B cell (primary cell): Measurements from ENCODE around the gene KCNQ1OT1. TPM values are rescaled to one million over a fixed set of nuclear protein-coding genes. Genes with fewer than 3 reads are reported as not detected.

Source experiments
- ATAC-seq: fragments of 200-7000 bp; cut with Tn5 transposase; one replicate; pipeline ENCODE4 v1.10.0; 2021; ENCODE audit warnings: low read depth, mild to moderate bottlenecking, moderate number of reproducible peaks, moderate library complexity
- CTCF ChIA-PET: fragments of 350-600 bp; sonication (Branson Sonifier 250); formaldehyde crosslinking; loops from one replicate; lab custom pipeline; 2021; ENCODE audit warnings: antibody characterized with exemption, inconsistent platforms; lab: Charles Lee
- POLR2A ChIA-PET: fragments of 350-600 bp; sonication (Branson Sonifier 250); formaldehyde crosslinking; loops from one replicate; lab custom pipeline; 2021; ENCODE audit warnings: antibody characterized with exemption; lab: Charles Lee
- DNase-seq: peaks from one replicate; pipeline ENCODE4 v3.0.0; 2013
- H2AFZ ChIP-seq: 2 replicates; pipeline ENCODE4 v1.6.1; 2012; ENCODE audit warnings: mild to moderate bottlenecking, low read depth, low read length; ENCODE audit not compliant: insufficient read depth, poor library complexity, severe bottlenecking
- H3K27ac ChIP-seq, 2 donors: 1 replicate in 1 of 2; 2 replicates in 1 of 2; pipeline ENCODE4 v1.5.1; 2012 to 2013; ENCODE audit warnings: low read length in 2 of 2, mild to moderate bottlenecking in 2 of 2, moderate library complexity in 1 of 2
- H3K27me3 ChIP-seq, 4 experiments: fragments of 200-600 bp in 1 of 4; sonication (generic) in 1 of 4; replicated peaks in 1 of 4; 1 replicate in 2 of 4; 2 replicates in 2 of 4; pipeline versions ENCODE4 v1.6.1 to v1.7.0; 2013 to 2016; ENCODE audit warnings: low read length in 3 of 4, mild to moderate bottlenecking in 2 of 4, mixed read lengths in 1 of 4, moderate library complexity in 1 of 4; ENCODE audit not compliant: insufficient read depth in 4 of 4, control insufficient read depth in 3 of 4; ENCODE audit errors: control extremely low read depth in 1 of 4
- H3K36me3 ChIP-seq, 2 experiments: replicated peaks in 1 of 2; 1 replicate in 1 of 2; 2 replicates in 1 of 2; pipeline versions ENCODE4 v1.6.1 to v1.7.1; 2013; ENCODE audit warnings: low read length in 1 of 2; ENCODE audit not compliant: insufficient read depth in 2 of 2, control insufficient read depth in 1 of 2; ENCODE audit errors: control extremely low read depth in 1 of 2, extremely low read depth in 1 of 2
- H3K4me1 ChIP-seq, 2 donors: fragments of 200-600 bp in 1 of 2; sonication (generic) in 1 of 2; 1 replicate in 1 of 2; 2 replicates in 1 of 2; pipeline versions ENCODE4 v1.5.1 to v1.6.1; 2013 to 2017; ENCODE audit warnings: low read length in 2 of 2; ENCODE audit not compliant: control insufficient read depth in 2 of 2, insufficient read depth in 2 of 2
- H3K4me2 ChIP-seq: replicated peaks from 2 replicates; pipeline ENCODE3; 2012; ENCODE audit warnings: mild to moderate bottlenecking, low read depth, low read length; ENCODE audit not compliant: poor library complexity, severe bottlenecking
- H3K4me3 ChIP-seq, 5 experiments: fragments of 200-600 bp in 1 of 5; sonication (generic) in 1 of 5; 1 replicate in 3 of 5; 2 replicates in 2 of 5; pipeline versions ENCODE4 v1.5.1 to v1.7.0; 2011 to 2016; ENCODE audit warnings: low read length in 4 of 5, mild to moderate bottlenecking in 4 of 5, low read depth in 2 of 5, control low read depth in 1 of 5, moderate library complexity in 1 of 5; ENCODE audit not compliant: insufficient read depth in 1 of 5; ENCODE audit errors: control extremely low read depth in 1 of 5, extremely low read depth in 1 of 5
- H3K79me2 ChIP-seq: fragments of 200-600 bp; sonication (generic); one replicate; pipeline ENCODE4 v1.6.0; 2016; ENCODE audit warnings: low read length; ENCODE audit not compliant: control insufficient read depth, insufficient read depth
- H3K9ac ChIP-seq: fragments of 200-600 bp; sonication (generic); 2 replicates; pipeline ENCODE4 v1.6.1; 2017; ENCODE audit warnings: mild to moderate bottlenecking, low read length, moderate library complexity
- H3K9me3 ChIP-seq, 3 donors: one replicate each; pipeline versions ENCODE4 v1.6.1 to v1.7.1; 2013; ENCODE audit warnings: low read length in 2 of 3; ENCODE audit not compliant: control insufficient read depth in 2 of 3, insufficient read depth in 1 of 3; ENCODE audit errors: control extremely low read depth in 1 of 3
- H4K20me1 ChIP-seq: 2 replicates; pipeline ENCODE4 v1.6.0; 2012; ENCODE audit warnings: mild to moderate bottlenecking, low read length; ENCODE audit not compliant: insufficient read depth, control insufficient read depth, poor library complexity, severe bottlenecking
- H3K27ac Mint-ChIP-seq: one replicate; pipeline ENCODE4 v1.8.0; 2021; ENCODE audit warnings: mixed read lengths
- H3K27me3 Mint-ChIP-seq: one replicate; pipeline ENCODE4 v1.8.0; 2021; ENCODE audit warnings: mixed read lengths
- H3K4me1 Mint-ChIP-seq: one replicate; pipeline ENCODE4 v1.8.0; 2021; ENCODE audit warnings: mixed read lengths
- H3K4me3 Mint-ChIP-seq: one replicate; pipeline ENCODE4 v1.8.0; 2021; ENCODE audit warnings: mixed read lengths
- H3K9me3 Mint-ChIP-seq: one replicate; pipeline ENCODE4 v1.8.0; 2022; ENCODE audit warnings: mixed read lengths; ENCODE audit not compliant: insufficient read depth
- EZH2 ChIP-seq: IDR thresholded peaks from 2 replicates; pipeline ENCODE4 v1.6.1; 2012; ENCODE audit warnings: borderline replicate concordance, low read depth, mild to moderate bottlenecking, moderate library complexity, low read length; ENCODE audit not compliant: insufficient read depth, poor library complexity, severe bottlenecking
- WGBS: methylation state at CpG from one replicate; pipeline ENCODE4 v1.1.5; 2013; ENCODE audit warnings: missing lambda C conversion rate; ENCODE audit not compliant: insufficient coverage; 5-methylcytosine and 5-hydroxymethylcytosine counted together
- intact Hi-C: fragments of 100-400 bp; cut with micrococcal nuclease; formaldehyde crosslinking; loops from one replicate; pipeline ENCODE4 v1.10.0; 2022
- polyA plus RNA-seq: library from polyadenylated mRNA; depleted of rRNA; stranded (reverse); fragments of >200 nt; gene quantifications from 2 replicates; pipeline ENCODE4 v1.2.3, GENCODE V29; 2012
- total RNA-seq, 2 donors: library from RNA; stranded (reverse); fragments of 120-200 nt in 1 of 2; gene quantifications; 1 replicate in 1 of 2; 2 replicates in 1 of 2; pipeline versions ENCODE4 v1.2.3 to v1.2.4, GENCODE V29; 2013 to 2022
- TF ChIP-seq, protein P1 (sequence below): fragments of 200-600 bp; IDR thresholded peaks from one replicate; pipeline ENCODE4 v1.8.0; 2022; ENCODE audit warnings: antibody characterized with exemption, mild to moderate bottlenecking

The KCNQ1OT1 gene
- total and polyA plus RNA-seq, 2 donors (not counting 1 experiment from before 2014, with no cell fraction given), result 0.03 to 0.89 TPM

DNA sequence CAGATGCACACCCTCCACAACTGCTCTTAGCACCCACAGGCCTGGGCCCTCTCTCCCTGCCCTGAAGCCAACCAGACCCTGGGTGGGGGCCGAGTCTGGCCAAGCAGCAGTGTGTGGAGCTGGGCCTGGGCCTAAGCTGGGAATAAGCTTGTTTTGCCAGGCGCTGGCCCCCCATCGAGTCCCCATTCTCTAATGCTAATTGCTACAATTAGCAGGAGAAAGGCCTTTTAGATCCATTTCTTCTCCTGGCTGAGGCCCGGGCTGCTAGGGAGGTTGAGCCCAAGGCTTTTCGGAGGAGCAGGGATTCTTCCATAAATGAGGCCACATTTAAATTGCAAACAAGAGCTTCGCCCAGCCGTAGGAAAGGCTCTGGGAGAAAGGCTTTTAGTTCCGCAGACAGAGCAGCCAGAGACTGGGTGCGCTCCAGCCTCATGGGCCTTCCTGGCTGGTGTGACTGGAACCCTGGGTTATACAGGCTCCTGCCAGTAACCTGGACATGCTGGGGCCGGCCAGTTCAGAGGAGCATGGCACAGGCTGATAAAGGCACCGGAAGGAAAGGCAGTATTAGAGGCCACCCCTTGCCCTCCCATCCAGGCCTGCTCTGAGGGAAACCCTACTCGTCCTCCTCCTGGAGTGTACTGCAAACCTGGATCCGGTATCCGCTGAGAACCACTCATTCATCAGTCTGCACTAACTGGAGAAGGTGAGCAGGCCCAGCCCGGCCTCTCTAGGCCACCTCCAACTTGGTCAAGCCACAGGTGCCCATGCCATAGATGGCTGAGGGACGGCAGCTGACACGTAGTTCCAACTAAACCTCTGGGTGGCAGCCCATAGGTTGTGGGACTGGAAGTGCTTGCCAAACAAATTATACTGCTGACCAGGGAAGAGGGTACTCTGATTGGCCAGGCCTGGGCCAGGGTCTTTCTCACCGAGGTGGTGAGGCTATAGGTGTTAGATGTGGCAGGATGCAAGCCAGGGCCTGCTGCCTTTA is 6.2 kb downstream of the KCNQ1OT1 start:
- H3K4me3 Mint-ChIP-seq, result no peak overlapping the region
- 92% methylated on average over 16 of the region's 18 CpGs for WGBS
- Histone ChIP-seq H3K4me1 (peaks cover 18 to 29% of the 10 kb centered on the region in 2 donors), H3K79me2 (peaks cover under 1% of the 10 kb centered on the region), H4K20me1 (peaks cover 22% of the 10 kb centered on the region), H3K9ac (no peak overlapping the region), H3K27me3 (peaks cover 0 to under 1% (median 0%) of the 10 kb centered on the region in 4 experiments), H3K36me3 (no peaks in the 10 kb centered on the region), H3K4me2 (no peak overlapping the region), H3K27ac (no peak overlapping the region), H3K4me3 (no peak overlapping the region), H2AFZ (no peak overlapping the region), H3K9me3 (peaks cover 0 to 1% (median 0%) of the 10 kb centered on the region in 3 donors)
- ChIA-PET POLR2A (no interaction called here), CTCF (no interaction called here)
- DNase-seq (no peak), ATAC-seq (no peak)
- H3K9me3 Mint-ChIP-seq, result no peaks in the 10 kb centered on the region
- no peak overlapping the region for H3K27ac Mint-ChIP-seq
- H3K4me1 Mint-ChIP-seq, result peaks cover 36% of the 10 kb centered on the region
- no peak for TF ChIP-seq EZH2
- TF ChIP-seq, protein P1, sequence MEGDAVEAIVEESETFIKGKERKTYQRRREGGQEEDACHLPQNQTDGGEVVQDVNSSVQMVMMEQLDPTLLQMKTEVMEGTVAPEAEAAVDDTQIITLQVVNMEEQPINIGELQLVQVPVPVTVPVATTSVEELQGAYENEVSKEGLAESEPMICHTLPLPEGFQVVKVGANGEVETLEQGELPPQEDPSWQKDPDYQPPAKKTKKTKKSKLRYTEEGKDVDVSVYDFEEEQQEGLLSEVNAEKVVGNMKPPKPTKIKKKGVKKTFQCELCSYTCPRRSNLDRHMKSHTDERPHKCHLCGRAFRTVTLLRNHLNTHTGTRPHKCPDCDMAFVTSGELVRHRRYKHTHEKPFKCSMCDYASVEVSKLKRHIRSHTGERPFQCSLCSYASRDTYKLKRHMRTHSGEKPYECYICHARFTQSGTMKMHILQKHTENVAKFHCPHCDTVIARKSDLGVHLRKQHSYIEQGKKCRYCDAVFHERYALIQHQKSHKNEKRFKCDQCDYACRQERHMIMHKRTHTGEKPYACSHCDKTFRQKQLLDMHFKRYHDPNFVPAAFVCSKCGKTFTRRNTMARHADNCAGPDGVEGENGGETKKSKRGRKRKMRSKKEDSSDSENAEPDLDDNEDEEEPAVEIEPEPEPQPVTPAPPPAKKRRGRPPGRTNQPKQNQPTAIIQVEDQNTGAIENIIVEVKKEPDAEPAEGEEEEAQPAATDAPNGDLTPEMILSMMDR, result no peak
- intact Hi-C loops, result no loop called here
- no peaks in the 10 kb centered on the region for H3K27me3 Mint-ChIP-seq
